Neural progenitor cell (in vitro differentiated cells): ENCODE measurements around the gene NKX2-2.

Experiments
- EZH2 ChIP-seq: fragments of 200-600 bp; sonication (generic); IDR thresholded peaks from 2 replicates; pipeline ENCODE4 v1.6.1; 2017; ENCODE audit warnings: antibody characterized with exemption, mild to moderate bottlenecking, moderate library complexity
- EZH2phosphoT487 ChIP-seq: fragments of 200-600 bp; sonication (generic); IDR thresholded peaks from 2 replicates; pipeline ENCODE4 v1.6.1; 2017; ENCODE audit warnings: antibody characterized with exemption
- TF ChIP-seq, protein P1 (sequence below): fragments of 200-600 bp; sonication (generic); IDR thresholded peaks from 2 replicates; pipeline ENCODE4 v1.5.1; 2017; ENCODE audit warnings: antibody characterized with exemption, mild to moderate bottlenecking

GRCh38 chr20:21550587-21550986 lies 36.7 kb upstream of the NKX2-2 start:
- TF ChIP-seq, protein P1, sequence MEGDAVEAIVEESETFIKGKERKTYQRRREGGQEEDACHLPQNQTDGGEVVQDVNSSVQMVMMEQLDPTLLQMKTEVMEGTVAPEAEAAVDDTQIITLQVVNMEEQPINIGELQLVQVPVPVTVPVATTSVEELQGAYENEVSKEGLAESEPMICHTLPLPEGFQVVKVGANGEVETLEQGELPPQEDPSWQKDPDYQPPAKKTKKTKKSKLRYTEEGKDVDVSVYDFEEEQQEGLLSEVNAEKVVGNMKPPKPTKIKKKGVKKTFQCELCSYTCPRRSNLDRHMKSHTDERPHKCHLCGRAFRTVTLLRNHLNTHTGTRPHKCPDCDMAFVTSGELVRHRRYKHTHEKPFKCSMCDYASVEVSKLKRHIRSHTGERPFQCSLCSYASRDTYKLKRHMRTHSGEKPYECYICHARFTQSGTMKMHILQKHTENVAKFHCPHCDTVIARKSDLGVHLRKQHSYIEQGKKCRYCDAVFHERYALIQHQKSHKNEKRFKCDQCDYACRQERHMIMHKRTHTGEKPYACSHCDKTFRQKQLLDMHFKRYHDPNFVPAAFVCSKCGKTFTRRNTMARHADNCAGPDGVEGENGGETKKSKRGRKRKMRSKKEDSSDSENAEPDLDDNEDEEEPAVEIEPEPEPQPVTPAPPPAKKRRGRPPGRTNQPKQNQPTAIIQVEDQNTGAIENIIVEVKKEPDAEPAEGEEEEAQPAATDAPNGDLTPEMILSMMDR, result no peak
- TF ChIP-seq EZH2phosphoT487, result no peak
- no peak for TF ChIP-seq EZH2
